ENCODE results near the gene ZNF423.

The ZNF423 gene

GRCh38 chr16:49620869-49621240 is 235.1 kb downstream of the ZNF423 start:
- no peak for DNase-seq (ENCODE audit: low read depth)
- TF ChIP-seq CTCF (IDR thresholded peaks at IDR 0.05; ENCODE audit: insufficient read depth, low read depth, low read length, missing control alignments), result no peak
- no peak overlapping the region for H3K4me3 ChIP-seq (ENCODE audit: low read length)

- H3K4me3 ChIP-seq (ENCODE audit: low read length), result no peak overlapping the region
- no peak for TF ChIP-seq CTCF (IDR thresholded peaks at IDR 0.05; ENCODE audit: insufficient read depth, low read depth, low read length, missing control alignments)
- DNase-seq (ENCODE audit: low read depth), result no peak
These were observed 235.6 kb downstream of the ZNF423 start for GRCh38 chr16:49620158-49620868.

- no peak for DNase-seq (ENCODE audit: low read depth)
- TF ChIP-seq CTCF (IDR thresholded peaks at IDR 0.05; ENCODE audit: insufficient read depth, low read depth, low read length, missing control alignments), result no peak
- H3K4me3 ChIP-seq (ENCODE audit: low read length), result no peak overlapping the region
These were observed 236.1 kb downstream of the ZNF423 start for GRCh38 chr16:49619811-49620157.

GRCh38 chr16:49618955-49619354 is 237.0 kb downstream of the ZNF423 start:
- no peak overlapping the region for H3K4me3 ChIP-seq (ENCODE audit: low read length)
- no peak for DNase-seq (ENCODE audit: low read depth)
- no peak for TF ChIP-seq CTCF (IDR thresholded peaks at IDR 0.05; ENCODE audit: insufficient read depth, low read depth, low read length, missing control alignments)

GRCh38 chr16:49617710-49618330 is 238.1 kb downstream of the ZNF423 start:
- no peak for TF ChIP-seq CTCF (IDR thresholded peaks at IDR 0.05; ENCODE audit: insufficient read depth, low read depth, low read length, missing control alignments)
- DNase-seq (ENCODE audit: low read depth), result no peak
- H3K4me3 ChIP-seq (ENCODE audit: low read length), result no peak overlapping the region

GRCh38 chr16:49617016-49617629 is 238.8 kb downstream of the ZNF423 start:
- TF ChIP-seq CTCF (IDR thresholded peaks at IDR 0.05; ENCODE audit: insufficient read depth, low read depth, low read length, missing control alignments), result no peak
- no peak for DNase-seq (ENCODE audit: low read depth)
- H3K4me3 ChIP-seq (ENCODE audit: low read length), result no peak overlapping the region
